Left hindlimb (tissue), 1 donor: ENCODE data around the gene GAS2L2.

Source experiments
- DNase-seq: peaks from one replicate; pipeline ENCODE4 v3.0.0-alpha.2; 2018

GAS2L2 gene

GRCh38 chr17:35752945-35753764, at the start of gene GAS2L2:
TSS of gene GAS2L2 (minus strand) at chr17:35753239. CDS start at chr17:35752850, 389 bp downstream.
- DNase-seq = no peak

GRCh38 chr17:35801583-35802224, 48.7 kb upstream of the GAS2L2 start:
- peak; percentile 80 for DNase-seq

DNA sequence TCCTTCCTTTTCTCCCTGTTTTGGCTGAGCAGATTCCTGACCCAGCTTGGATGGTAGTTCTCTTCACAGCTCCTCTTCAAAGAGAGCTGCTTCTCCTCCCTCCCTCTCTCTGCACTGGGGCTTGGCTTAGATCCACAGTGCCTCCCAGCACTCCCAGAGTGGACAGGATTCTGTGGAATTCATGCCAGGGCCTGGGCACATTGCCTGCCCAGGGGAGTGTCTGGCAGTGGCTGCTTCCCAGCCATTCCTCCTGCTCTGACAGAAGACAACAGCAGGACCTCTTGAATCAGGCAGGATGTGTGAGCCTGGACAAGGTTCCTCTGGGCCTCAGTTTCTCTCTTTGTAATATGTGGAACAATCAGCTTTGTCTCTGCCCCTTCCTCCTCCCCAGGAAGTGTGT, 46.9 kb upstream of the GAS2L2 start:
- DNase-seq = peak; percentile 83

GRCh38 chr17:35797918-35798317, 44.9 kb upstream of the GAS2L2 start:
- no peak for DNase-seq

DNA sequence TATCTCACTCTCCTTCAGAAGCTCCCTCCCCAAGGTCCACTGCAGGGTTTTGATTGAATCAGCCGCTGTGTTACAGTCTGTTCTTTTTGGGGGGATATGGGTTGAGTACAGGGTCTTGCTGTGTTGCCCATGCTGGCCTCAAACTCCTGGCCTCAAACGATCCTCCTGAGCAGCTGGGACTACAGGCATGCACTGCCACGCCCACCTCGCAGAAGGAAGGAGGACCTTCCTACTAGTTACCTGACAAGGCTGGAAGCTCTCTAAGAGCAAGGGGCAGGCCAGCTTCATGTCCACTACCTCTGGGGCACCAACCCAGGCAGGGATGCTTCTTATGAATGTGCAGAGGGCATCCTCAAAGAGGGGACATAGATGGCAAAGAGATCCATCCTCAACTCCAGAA, 44.3 kb upstream of the GAS2L2 start:
- no peak for DNase-seq

DNA sequence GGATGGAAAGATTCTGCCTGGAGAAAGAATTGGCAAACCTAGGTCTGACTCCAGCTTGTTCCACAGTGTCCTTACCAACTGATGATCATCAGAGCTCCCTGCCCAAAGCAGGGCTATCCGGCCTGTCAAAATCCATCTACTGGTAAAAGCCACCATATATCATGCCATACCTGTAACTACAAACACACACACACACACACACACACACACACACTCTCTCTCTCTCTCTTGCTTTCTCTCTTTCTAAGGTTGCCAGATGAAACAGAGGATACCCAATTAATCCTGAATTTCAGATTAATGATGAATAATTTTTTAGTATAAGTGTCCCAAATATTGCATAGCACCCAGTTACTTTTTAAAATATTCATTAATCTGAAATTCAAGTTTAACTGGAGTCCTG, 43.9 kb upstream of the GAS2L2 start:
- DNase-seq = no peak

GRCh38 chr17:35795871-35796265, 42.8 kb upstream of the GAS2L2 start:
- DNase-seq = no peak

DNA sequence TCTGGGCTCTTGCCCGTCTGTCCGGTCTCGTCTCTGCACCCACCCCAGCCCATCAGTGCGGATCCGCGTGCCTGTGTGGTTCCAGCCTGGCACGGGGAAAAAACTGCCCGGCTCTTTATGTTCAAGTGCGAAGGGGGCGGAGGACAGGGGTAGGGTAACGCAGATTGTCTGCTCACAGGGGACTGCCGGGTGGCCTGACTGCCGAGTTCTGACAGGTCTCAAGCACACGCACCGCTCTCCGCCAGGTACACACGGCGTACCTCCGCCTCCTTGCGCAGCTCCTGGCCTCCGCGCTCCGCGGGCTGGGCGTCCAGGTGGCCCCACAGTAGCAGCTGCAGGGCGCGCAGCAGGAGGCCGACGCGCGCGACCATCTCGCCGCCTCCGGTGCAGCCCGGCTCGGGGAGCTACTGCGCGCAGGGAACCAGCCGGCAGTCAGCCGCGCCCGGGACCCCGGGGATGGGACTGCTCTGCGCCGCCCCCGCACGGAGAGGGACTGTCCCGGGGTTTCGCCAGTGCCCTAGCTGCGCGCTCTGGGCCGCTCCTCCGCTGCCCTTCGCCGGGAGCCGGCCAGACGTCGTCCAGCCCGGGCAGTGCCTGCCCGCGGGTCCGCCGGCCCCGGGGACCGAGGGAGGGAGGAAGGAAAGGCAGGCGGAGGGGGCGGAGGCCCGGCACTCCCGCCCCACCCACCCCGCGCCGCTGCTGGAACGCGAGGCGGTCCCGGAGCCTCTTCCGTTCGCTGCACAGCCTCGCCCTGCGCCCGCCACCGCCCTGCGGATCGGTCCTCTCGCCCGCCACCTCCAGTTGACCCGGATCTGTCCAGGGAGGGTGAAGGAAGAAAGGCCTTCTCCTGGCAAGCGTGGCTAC, 42.2 kb upstream of the GAS2L2 start, which contains the start of gene MMP28:
MMP28 (minus strand) TSS at position 635 of the 864 bp plus-strand sequence; CDS start at position 371, 264 bp downstream.
- peak; percentile 45 for DNase-seq

DNA sequence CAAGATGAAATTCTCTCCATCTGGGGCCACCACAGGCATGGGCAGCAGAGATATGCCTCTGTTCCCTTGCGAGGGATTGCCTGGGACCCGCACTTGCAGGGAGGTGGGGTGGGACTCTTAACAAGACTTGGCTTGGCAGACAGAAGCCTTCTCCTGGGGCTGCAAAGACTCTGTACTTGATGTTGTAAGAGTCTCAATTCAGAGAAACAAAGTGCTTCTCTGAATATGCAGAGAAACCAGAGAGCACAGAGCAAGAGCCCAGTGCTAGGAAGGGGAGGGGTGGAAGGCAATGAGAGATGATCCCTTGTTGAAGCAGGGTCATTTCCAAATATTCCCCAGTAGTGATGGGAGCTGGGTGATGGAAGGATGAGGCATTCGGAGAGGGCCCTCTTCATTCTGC, 40.2 kb upstream of the GAS2L2 start:
- DNase-seq = no peak

DNA sequence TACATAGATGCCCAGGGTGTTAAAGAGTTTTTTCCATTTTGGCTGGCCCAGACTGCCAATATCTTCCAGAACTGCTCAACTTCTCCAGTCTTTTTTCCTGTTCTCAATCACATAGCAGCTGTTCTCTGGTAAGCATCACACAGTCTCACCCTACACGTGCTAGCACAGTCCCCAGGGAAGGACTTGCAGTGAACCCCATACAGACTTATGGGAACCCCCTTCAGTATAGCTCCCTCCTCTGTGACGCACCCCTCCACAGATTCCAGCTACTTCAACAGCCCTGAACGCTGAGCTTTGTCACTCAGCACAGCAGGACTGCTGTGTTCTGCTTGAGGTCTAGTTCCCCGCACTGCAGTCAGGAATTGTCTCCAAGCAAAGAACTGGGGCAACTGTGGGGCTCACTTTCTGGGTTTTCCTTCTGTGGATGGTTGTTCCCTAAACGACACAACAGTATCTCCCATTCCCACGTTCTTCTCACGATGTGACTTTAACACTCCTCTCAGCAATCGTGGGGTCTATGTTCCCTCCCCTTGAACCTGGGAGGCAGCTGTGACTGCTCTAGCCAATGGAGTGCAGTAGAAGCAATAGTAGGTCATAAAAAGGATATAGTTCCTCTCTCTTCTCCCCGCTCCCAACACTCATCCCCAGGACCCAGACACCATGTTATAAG, 38.8 kb upstream of the GAS2L2 start:
- no peak for DNase-seq

DNA sequence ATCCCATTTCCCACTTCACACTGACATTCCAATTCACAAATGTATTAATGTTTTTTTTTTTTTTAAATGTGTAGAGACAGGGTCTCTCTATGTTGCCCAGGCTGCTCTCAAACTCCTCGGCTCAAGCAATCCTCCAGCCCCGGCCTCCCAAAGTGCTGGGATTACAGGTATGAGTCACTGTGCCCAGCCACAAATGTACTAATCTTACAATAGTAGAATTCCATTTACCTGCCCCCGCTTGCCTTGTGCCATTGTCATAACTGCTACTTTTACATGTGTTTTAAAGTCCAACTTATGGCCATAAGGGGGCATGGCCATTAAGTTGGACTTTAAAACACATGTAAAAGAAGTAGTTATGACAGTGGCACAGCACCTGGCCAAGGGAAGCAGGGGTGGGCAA, 37.8 kb upstream of the GAS2L2 start:
- no peak for DNase-seq

DNA sequence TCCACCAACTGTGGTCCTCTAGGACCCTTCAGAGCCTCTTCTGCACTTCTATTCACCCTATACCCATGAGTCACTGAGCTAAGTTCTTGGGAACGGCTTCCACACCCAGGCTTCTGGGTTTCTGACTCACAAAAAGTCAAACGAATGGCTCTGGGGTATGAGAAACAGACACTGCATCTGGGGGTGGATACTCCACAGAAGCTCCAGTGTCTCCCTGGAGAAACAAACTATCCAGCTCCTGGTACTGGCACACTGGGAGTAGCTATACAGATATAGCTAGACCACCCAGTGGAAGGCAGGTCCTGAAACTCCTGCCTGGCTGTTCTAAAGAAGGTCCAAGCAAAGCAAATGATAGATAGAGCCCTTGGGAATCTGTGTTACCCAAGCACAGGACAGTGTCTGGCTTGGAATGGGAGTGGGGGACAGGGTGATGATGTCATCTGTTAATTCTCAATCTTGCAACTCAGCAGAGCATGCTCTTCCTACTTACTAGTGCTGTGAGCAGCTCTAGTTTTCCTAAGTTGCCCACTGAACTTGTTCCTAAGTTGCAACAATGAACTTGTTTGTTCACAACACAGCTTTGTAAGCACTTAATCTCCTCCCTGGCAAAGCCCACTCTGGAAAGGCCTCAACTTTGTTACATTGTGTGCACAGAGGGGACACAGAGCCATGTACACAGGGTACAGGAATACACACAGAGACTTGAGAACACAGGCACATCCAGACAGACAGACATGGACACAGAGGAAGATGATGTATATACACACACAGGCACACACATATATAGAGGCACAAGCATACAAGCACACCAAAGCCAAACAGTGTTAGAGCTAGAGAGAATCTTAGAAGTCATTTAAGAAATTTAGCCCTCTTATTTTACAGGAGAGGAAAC, 35.7 kb upstream of the GAS2L2 start:
- DNase-seq = no peak

GRCh38 chr17:35786941-35787432, 33.9 kb upstream of the GAS2L2 start:
- DNase-seq = no peak

- no peak for DNase-seq
Observed at GRCh38 chr17:35784895-35785294, 31.9 kb upstream of the GAS2L2 start.

DNA sequence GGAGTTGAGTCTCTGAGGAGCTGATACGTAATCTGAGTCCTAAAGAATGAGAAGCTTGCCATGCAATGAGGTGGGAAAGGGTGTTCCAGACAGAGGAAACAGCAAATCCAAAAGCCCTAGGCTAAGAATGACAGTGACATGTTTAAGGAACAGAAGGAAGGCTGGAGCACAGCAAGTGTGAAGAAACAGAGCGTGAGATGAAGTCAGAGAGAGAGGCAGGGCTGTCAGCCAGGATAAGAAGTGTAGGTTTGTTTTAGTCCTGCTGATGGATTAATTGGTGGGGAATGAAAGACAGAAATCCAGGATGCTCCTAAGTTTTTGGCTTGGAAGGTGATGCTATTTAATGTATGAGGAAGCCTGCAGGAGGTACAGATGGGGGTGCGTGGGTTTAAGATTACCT, 27.9 kb upstream of the GAS2L2 start:
- no peak for DNase-seq

DNA sequence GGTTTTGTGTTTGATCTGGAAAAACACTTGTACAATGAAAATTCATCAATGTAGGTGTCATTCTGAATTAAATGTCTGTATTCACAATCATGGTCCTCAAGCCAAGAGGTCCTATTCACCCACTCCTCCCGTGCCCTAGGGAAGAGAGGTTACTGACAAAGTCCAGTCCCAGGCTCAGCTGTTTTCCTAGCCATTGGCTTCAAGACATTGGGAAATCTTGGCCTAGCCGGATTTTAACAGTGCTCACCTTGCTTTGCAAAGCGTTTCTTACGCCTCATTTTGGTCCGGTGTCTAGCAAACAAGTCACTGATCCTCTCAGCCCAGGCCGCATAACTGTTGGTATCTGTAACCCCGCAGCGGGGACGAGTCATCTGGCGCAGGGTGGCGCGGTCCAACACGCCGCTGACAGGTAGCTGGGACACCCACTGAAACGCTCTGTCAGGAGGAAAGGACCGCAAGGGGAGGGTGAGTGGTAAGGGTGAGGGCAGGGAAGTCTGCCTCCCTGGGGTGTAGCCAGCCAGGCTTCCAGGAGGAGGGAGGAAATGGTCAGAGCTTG, 25.7 kb upstream of the GAS2L2 start:
- DNase-seq = no peak

DNA sequence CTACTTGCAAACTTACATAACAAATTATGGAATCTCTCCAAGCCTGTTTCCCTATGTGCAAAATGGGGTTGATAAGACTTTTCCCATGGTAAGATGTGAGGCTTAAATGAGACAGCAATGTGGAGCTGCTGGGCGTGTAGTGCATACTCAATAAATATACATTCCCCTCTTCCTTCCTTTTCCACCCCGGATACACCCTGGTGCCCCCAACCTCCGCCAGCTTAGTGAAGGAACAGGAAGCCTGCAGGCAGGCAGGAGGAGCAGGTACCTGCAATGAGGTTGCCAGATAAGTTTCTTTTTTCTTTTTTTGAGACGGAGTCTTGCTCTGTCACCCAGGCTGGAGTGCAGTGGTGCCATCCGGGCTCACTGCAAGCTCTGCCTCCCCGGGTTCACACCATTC, 22.5 kb upstream of the GAS2L2 start:
- no peak for DNase-seq

DNA sequence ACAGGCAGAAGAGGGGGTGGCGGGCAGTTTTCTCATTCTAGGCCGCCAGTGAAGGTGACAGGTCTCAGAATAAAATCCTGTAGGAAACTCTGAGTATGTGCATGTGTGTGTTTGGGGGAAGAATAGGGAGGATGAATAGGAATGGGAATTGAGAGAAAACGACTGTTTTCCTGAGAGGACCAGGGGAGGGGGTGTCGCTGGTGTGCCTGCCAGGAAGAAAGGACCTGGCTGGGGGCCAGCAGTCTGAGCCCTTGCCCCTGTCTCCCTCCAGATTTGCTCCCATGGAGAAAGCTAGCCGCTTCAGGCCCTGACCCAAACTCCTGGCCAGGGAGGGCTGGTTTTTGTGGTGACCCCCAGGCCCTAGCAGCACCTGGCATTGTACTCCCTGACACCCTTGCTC, 22.0 kb upstream of the GAS2L2 start:
- DNase-seq = no peak

DNA sequence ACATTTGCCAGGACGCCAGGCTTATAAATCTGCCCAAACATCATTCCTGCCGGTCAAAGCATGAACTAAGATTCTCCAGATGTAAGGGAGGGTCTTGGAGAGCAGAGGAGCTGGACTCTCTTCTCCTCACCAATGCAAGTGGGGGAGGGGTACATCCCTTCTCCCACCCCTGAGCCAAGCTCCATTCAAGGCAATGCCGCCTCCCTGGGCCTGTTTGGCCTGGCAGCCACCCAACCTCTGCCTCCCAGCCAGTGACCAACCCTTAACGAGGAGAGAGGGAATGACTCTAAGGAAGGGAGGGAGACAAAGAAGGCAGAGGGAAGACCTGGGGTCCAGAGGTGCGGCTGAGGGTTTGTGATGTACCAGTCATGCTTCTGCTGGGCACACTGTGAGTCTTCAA, 21.5 kb upstream of the GAS2L2 start:
- DNase-seq = peak; percentile 80

- DNase-seq = peak; percentile 60
Observed at GRCh38 chr17:35773679-35774425, 20.8 kb upstream of the GAS2L2 start.
